ENCODE results near the gene SPN.
A peak's percentile ranks its signal among the peaks of the same experiment; 100 is the strongest.
"Not testable (repeated sequence)": the region's sequence is repeated elsewhere in the genome, so short reads cannot be mapped to it uniquely, and the experiment has no call there.

The SPN gene

GRCh38 chr16:29663016-29663806, at the start of gene SPN:
TSS of gene SPN (plus strand) at chr16:29663247. CDS start at chr16:29663729, 482 bp downstream.
- no peak for DNase-seq

DNA sequence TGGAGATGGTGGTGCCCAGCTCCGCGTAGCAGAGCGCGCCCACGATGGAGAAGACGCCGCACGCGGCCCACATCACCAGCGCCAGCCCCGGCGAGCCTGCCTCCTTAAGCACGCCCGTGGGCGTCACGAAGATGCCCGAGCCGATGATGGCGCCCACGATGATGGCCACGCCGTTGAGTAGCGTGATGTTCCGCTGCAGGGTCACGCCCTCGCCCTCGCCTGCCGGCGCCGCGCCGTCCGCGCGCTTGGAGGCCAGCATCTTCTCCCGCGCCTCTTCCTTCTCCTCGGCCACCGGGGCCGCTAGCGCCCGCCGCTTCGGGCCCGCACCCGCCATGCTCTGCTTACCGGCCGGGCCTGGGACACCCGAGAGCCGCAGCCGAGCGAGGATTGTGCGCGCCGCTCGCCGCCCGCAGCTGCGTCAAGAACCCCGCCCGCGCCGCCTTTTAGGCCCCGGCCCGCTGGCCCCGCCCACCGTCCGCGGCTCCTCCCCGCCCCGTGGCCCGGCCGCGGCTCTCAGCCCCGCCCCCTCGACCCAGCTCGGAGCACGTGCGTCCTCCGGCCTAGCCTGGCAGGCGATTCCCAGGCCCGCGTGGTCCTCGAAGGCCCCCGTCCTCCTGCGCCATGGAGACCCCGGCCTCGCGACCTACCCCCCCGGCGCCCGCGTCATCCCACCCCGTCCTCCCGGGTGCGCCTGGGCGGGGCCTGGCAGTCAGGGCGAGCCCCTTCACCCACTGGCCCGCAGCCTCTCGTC, 49.6 kb upstream of the SPN start:
- DNase-seq, result peak; percentile 55

DNA sequence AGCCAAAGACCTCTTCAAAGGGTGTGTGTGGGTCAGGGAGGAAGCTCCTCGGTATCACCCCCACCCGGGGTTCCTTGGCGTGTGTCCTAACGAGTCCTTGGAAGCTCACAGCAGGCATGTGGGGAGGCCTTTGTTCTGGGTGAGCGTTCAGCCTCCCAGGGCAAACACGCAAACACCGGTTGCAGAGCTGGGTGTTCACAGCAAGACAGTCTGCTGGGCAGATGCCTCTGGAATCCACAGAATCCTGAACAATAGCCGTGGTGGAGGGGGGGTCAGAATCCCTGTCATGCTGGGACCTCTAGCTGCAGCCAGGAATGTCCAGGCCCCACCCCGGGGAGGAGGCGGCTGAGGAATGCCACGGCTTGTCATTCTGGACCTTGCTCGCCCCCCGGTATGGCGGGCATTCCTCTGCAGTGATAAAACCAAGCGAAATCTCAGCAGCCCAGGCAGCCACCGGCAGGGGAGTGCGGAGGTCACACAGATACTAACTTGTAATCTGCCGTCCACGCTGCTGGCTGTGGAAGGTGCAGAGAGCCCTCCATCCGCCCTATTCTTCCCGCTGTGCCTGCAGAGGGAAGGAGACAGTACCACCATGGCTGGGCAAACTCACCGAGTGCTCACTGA, 48.2 kb upstream of the SPN start:
- DNase-seq, result peak; percentile 5

DNA sequence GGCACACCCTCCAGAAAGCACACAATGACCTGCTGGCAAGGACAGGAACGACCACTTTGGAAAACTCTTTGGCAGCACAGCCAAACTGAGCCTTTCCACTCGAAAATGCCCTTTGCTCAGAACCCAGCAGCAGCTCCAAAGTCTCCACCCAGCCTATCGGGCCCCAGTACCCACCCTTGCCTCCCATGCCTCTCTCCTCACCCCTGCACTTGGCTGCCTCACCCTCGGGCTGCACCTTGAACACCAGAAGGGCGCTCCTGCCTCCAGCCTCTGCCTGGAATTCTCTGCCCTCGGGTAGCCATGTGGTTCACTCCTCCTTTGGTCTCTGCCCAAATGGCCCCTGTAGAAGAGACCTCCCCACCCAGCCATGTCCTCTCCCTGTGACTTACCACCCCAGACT, 46.9 kb upstream of the SPN start:
- not testable (repeated sequence) for DNase-seq

- DNase-seq, result peak; percentile 11
Observed at GRCh38 chr16:29620591-29620990, 42.5 kb upstream of the SPN start.

DNA sequence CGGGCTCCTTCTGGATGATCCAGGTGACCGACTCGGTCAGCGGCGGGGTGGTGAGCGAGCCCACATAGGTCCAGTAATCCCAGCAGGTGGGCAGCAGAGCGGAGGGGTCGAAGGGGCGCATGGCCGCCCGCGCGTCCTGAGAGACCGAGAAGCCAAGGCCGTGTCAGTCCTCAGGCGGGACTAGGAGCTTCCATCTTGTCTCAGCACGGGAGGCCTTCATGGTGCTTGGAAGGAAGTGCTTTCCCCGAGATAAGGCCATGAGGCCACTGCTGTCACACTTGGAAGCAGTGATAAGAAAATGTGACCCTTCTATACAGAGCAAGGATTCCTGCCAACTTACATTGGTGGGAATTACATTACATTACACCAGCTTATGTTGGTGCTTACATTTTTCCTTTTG, 40.3 kb upstream of the SPN start:
- DNase-seq, result not testable (repeated sequence)

GRCh38 chr16:29623253-29623652, 39.8 kb upstream of the SPN start:
- DNase-seq, result not testable (repeated sequence)

DNA sequence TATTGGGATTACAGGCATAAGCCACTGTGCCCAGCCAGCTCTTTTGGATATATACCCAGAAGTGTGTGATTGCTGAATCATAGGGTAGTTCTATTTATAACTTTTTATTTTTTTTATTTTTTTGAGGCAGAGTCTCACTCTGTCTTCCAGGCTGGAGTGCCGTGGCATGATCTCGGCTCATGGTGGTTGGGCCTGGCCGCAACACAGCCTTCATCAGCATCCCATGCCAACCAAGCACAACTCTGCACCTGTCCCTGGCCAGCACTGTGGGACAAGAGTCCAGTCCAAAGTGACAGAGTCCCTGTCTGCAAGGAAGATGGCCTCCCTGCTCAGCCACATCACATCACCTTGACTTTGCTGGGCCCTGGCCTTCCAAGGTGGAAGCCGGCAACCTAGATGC, 37.9 kb upstream of the SPN start:
- not testable (repeated sequence) for DNase-seq

- not testable (repeated sequence) for DNase-seq
Observed at GRCh38 chr16:29626778-29627331, 36.2 kb upstream of the SPN start.

GRCh38 chr16:29627661-29628075, 35.4 kb upstream of the SPN start:
- DNase-seq, result not testable (repeated sequence)

GRCh38 chr16:29628707-29629106, 34.3 kb upstream of the SPN start:
- DNase-seq, result not testable (repeated sequence)

DNA sequence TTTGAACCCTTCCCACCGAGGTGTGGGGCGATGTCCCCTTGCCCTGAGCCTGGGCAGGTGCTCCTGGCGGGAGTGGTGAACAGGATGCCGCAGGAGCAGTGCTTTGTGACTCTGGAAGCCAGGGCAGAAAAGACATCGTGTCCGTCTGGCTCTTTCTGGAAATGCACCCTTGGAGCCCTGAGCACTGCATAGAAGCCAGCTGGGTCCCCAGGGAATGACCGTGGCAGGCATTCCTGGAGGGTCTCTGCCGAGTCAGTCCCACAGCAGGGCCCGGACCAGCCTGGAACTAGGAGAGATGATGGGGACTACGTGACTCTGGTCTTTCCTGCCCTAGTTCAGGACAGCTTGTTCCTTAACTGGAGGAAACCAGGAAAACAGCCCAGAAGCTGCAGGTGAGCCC, 33.7 kb upstream of the SPN start:
- not testable (repeated sequence) for DNase-seq

DNA sequence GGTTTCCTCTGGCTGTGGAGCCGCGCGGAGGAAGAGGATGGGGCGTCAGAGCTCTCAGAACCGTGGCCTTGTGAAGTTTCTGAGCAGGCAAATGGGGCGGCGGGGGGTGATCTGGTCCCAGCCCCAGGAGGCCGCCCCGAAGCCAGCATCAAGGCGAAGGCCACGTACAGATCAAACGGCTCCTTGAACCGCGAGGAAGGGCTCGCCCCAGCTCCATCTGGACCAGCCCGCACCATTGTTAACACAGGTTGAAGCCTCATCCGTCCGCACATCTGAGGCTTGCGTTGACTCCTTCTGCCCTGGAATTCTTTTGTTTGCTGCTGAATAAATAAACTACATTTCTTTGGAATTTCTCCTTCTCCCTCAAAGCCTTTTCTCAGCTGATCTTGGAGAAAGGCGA, 31.4 kb upstream of the SPN start:
- not testable (repeated sequence) for DNase-seq

DNA sequence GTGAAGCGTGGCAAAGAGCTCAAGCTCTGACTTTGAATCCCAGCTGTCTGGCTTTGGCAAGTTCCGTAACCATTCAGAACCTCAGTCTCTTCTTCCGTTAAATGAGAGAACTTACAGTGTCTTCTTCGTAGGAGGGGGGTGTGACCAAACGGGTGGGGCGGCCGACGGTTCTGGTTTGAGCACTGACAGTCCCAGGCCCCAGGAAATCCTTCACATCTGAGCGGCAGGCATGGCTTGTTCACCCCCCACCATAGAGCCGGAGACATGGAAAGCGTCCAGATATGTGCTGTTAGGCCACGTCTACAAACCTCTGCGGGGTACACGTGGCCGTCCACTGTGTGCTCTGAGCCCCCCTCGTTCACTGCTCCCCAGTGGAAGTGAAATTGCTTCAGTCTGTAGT, 27.1 kb upstream of the SPN start:
- DNase-seq, result not testable (repeated sequence)

DNA sequence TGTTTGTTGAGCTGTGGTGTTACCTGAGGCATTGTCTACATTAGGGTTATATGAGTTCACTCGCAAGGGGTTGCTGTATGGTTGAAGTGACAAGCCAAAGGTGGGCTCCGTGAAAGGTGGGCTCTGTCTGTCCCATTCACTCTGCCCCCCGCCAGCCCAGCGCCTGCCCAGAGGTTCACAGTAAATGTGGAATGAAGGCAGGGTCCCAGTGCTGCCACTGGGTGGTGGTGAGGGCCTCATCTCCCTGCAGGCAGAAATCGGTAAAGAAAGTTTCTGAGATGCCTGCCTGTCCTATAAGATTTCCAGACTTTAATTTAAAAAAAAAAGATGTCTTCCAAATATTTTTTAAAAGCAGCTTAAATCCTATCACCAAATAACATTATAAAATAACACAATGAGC, 26.7 kb upstream of the SPN start:
- not testable (repeated sequence) for DNase-seq

GRCh38 chr16:29638751-29639150, 24.3 kb upstream of the SPN start:
- not testable (repeated sequence) for DNase-seq

- DNase-seq, result no peak
Observed at GRCh38 chr16:29641561-29641960, 21.5 kb upstream of the SPN start.

DNA sequence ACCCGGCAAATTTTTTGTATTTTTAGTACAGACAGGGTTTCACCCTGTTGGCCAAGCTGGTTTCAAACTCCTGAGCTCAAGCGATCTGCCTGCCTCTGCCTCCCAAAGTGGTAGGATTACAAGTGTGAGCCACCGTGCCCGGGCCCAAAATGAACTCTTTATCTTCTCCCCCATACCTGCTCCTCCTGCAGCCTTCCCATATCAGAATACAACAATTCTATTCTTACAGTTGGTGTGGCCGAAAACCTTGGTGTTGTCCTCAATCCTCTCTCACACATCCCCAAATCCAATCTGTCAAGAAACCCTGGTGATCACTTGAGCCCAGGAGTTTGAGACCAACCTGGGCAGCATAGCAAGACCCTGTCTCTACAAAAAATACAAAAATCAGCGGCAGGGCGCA, 19.5 kb upstream of the SPN start:
- no peak for DNase-seq

- DNase-seq, result no peak
Observed at GRCh38 chr16:29644338-29644857, 18.6 kb upstream of the SPN start.

GRCh38 chr16:29644973-29645693, 17.9 kb upstream of the SPN start:
- DNase-seq, result no peak

GRCh38 chr16:29645694-29646187, 17.3 kb upstream of the SPN start:
- no peak for DNase-seq

DNA sequence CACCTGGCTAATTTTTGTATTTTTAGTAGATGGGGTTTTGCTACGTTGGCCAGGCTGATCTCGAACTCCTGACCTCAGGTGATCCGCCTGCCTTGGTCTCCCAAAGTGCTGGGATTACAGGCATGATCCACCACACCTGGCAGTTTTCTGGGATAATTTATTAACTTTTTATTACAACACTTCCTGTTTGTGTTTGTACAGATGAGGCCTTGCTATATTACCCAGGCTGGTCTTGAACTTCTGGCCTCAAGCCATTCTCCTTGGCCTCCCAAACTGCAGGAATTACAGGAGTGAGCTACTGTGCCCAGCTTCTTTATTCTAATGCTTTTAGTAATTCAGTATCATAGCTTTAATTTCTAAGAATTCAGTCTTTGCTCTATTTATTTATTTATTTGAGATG, 16.1 kb upstream of the SPN start:
- DNase-seq, result no peak

Data from NCI-H2029 (cell line).